ENCODE data around the gene CSNK2A1.

The CSNK2A1 gene

DNA sequence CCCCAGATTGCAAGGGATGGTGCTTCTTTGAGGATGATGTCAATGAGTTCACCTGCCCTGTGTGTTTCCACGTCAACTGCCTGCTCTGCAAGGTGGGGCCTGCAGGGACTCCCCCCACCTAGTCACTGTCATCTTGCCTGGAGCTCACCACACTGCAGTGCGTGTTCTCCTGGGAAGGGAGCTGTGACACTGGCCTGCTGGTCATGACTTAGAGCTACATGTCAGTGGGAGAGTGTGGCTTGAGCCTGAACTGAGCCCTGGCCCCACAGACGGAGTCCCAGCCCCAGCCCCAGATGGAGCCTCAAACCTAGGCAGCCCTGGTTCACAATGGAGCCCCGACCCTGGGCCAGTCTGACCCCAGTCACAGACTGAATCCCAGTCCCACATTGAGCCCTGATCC is 116.2 kb downstream of the CSNK2A1 start:
- no peak for DNase-seq (ENCODE audit: extremely low read depth, insufficient read length)
- no peaks in the 10 kb centered on the region for H3K27me3 ChIP-seq (replicated peaks; ENCODE audit: control insufficient read depth, insufficient read depth, low read length)
- H3K36me3 ChIP-seq (ENCODE audit: control insufficient read depth, insufficient read depth, low read length), result peaks cover 37% of the 10 kb centered on the region

GRCh38 chr20:426566-426965 is 117.0 kb downstream of the CSNK2A1 start:
- no peaks in the 10 kb centered on the region for H3K27me3 ChIP-seq (replicated peaks; ENCODE audit: control insufficient read depth, insufficient read depth, low read length)
- TF ChIP-seq, protein P1, sequence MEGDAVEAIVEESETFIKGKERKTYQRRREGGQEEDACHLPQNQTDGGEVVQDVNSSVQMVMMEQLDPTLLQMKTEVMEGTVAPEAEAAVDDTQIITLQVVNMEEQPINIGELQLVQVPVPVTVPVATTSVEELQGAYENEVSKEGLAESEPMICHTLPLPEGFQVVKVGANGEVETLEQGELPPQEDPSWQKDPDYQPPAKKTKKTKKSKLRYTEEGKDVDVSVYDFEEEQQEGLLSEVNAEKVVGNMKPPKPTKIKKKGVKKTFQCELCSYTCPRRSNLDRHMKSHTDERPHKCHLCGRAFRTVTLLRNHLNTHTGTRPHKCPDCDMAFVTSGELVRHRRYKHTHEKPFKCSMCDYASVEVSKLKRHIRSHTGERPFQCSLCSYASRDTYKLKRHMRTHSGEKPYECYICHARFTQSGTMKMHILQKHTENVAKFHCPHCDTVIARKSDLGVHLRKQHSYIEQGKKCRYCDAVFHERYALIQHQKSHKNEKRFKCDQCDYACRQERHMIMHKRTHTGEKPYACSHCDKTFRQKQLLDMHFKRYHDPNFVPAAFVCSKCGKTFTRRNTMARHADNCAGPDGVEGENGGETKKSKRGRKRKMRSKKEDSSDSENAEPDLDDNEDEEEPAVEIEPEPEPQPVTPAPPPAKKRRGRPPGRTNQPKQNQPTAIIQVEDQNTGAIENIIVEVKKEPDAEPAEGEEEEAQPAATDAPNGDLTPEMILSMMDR (IDR thresholded peaks at IDR 0.05; ENCODE audit: insufficient read depth, low read length, poor library complexity, severe bottlenecking), result no peak
- no peak overlapping the region for H3K4me3 ChIP-seq (replicated peaks; ENCODE audit: low read depth, low read length)
- H3K36me3 ChIP-seq (ENCODE audit: control insufficient read depth, insufficient read depth, low read length), result peaks cover 38% of the 10 kb centered on the region
- no peak for DNase-seq (ENCODE audit: extremely low read depth, insufficient read length)

More for the DNA sequence above, 116.2 kb downstream of the CSNK2A1 start:
- TF ChIP-seq, protein P1 (IDR thresholded peaks at IDR 0.05; ENCODE audit: insufficient read depth, low read length, poor library complexity, severe bottlenecking), result no peak
- no peak overlapping the region for H3K4me3 ChIP-seq (replicated peaks; ENCODE audit: low read depth, low read length)
